ENCODE measurements around the gene PPARD. TPM values are rescaled to one million over a fixed set of nuclear protein-coding genes. Genes with fewer than 3 reads are reported as not detected.

PPARD gene
- total RNA-seq, 4 donors from 2014 or later: 1.5 to 26.6 (median 7.8) TPM

DNA sequence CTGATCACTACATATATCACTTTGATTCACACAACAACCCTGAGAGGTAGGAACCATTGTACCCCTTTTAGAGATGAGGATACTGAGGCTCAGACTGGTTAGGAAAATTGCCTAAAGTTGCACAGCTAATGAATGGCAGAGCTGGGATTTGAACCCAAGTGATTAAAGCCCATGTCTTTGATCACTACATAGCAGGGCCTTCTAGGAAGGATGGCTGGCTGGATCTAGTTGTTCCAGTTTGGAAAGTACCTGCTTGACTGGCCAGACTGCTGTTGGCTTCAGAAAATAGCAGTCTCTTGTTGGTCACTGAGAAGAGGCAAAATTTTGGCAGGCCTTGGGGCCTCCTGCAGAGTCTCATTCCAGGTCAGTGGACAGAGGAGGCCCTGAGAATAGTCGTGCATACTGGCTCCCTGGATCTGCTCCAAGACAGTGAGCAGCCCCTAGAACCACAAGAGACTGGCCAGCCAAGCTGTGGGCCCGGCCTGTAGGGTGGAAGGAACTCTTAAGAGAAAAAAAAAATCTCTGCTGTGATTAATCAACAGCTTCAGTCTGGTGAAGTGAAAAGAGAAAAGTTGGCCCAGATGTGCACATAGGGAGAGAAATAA is 17.5 kb downstream of the PPARD start:
- no peaks in the 10 kb centered on the region for H3K36me3 ChIP-seq
- H3K4me1 ChIP-seq: no peaks in the 10 kb centered on the region
- H3K4me3 ChIP-seq: no peak overlapping the region
- intact Hi-C loops (cut with DNase I; ENCODE audit: low total_unique reads): no loop called here
- H3K27me3 ChIP-seq: no peaks in the 10 kb centered on the region
- TF ChIP-seq, protein P1, sequence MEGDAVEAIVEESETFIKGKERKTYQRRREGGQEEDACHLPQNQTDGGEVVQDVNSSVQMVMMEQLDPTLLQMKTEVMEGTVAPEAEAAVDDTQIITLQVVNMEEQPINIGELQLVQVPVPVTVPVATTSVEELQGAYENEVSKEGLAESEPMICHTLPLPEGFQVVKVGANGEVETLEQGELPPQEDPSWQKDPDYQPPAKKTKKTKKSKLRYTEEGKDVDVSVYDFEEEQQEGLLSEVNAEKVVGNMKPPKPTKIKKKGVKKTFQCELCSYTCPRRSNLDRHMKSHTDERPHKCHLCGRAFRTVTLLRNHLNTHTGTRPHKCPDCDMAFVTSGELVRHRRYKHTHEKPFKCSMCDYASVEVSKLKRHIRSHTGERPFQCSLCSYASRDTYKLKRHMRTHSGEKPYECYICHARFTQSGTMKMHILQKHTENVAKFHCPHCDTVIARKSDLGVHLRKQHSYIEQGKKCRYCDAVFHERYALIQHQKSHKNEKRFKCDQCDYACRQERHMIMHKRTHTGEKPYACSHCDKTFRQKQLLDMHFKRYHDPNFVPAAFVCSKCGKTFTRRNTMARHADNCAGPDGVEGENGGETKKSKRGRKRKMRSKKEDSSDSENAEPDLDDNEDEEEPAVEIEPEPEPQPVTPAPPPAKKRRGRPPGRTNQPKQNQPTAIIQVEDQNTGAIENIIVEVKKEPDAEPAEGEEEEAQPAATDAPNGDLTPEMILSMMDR (IDR thresholded peaks at IDR 0.05): no peak
- no peak for TF ChIP-seq POLR2A (IDR thresholded peaks at IDR 0.05)
- no peaks in the 10 kb centered on the region for H3K9me3 ChIP-seq
- no peak overlapping the region for H3K27ac ChIP-seq
- DNase-seq: no peak

- Histone ChIP-seq H3K36me3 (no peaks in the 10 kb centered on the region), H3K4me1 (no peaks in the 10 kb centered on the region), H3K27ac (no peak overlapping the region), H3K27me3 (no peaks in the 10 kb centered on the region), H3K9me3 (no peaks in the 10 kb centered on the region), H3K4me3 (no peak overlapping the region)
- no peak for DNase-seq
- intact Hi-C loops (cut with DNase I; ENCODE audit: low total_unique reads): no loop called here
- no peak for TF ChIP-seq POLR2A (IDR thresholded peaks at IDR 0.05)
- TF ChIP-seq, protein P1 (IDR thresholded peaks at IDR 0.05): no peak
Observed at GRCh38 chr6:35360349-35361138, 18.2 kb downstream of the PPARD start.

GRCh38 chr6:35362200-35362599 is 19.8 kb downstream of the PPARD start:
- TF ChIP-seq, protein P1 (IDR thresholded peaks at IDR 0.05): no peak
- no peak for TF ChIP-seq POLR2A (IDR thresholded peaks at IDR 0.05)
- H3K4me3 ChIP-seq: no peak overlapping the region
- H3K27me3 ChIP-seq: no peaks in the 10 kb centered on the region
- intact Hi-C loops (cut with DNase I; ENCODE audit: low total_unique reads): no loop called here
- H3K4me1 ChIP-seq: no peaks in the 10 kb centered on the region
- H3K27ac ChIP-seq: no peak overlapping the region
- no peak for DNase-seq
- H3K9me3 ChIP-seq: no peaks in the 10 kb centered on the region
- H3K36me3 ChIP-seq: no peaks in the 10 kb centered on the region

DNA sequence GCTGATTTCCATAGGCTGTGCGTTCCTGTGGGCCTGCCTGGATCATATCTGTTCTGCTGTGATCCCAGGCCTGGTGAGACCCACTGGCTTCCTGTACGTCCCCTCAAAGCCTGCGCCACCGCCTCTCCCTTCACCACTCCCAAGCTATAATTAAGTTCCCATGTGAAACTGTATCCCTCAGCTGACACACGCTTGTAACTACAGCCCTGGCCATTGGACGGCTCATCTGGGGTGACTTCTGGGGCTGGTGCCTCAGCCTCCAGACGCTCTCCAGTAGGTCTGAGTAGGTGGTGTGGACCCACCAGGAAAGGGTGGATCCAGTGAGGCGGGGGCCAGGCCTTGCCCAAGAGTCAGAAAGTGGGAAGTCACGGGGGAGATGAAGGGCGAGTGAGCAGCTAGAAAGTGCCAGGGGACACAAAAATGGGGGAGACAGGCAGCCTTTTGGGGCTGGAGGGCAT is 21.0 kb downstream of the PPARD start:
- Histone ChIP-seq H3K36me3 (no peaks in the 10 kb centered on the region), H3K9me3 (no peaks in the 10 kb centered on the region), H3K27ac (no peak overlapping the region), H3K4me1 (no peaks in the 10 kb centered on the region), H3K27me3 (no peaks in the 10 kb centered on the region), H3K4me3 (no peak overlapping the region)
- DNase-seq: no peak
- TF ChIP-seq, protein P1 (IDR thresholded peaks at IDR 0.05): no peak
- TF ChIP-seq POLR2A (IDR thresholded peaks at IDR 0.05): no peak
- intact Hi-C loops (cut with DNase I; ENCODE audit: low total_unique reads): no loop called here

- H3K4me1 ChIP-seq: no peaks in the 10 kb centered on the region
- H3K9me3 ChIP-seq: no peaks in the 10 kb centered on the region
- DNase-seq: no peak
- no peaks in the 10 kb centered on the region for H3K36me3 ChIP-seq
- H3K27me3 ChIP-seq: no peaks in the 10 kb centered on the region
- no peak overlapping the region for H3K27ac ChIP-seq
- H3K4me3 ChIP-seq: no peak overlapping the region
- TF ChIP-seq, protein P1 (IDR thresholded peaks at IDR 0.05): no peak
- TF ChIP-seq POLR2A (IDR thresholded peaks at IDR 0.05): no peak
- intact Hi-C loops (cut with DNase I; ENCODE audit: low total_unique reads): no loop called here
Observed at GRCh38 chr6:35365594-35366203, 23.3 kb downstream of the PPARD start.

Measured in uterus (tissue), 4 donors.